Osteoblast (primary cell): ENCODE data around the gene ERC1. TPM values are rescaled to one million over a fixed set of nuclear protein-coding genes. Genes with fewer than 3 reads are reported as not detected.
A peak's percentile ranks its signal among the peaks of the same experiment; 100 is the strongest.

Source experiments
- DNase-seq: peaks from one replicate; pipeline ENCODE4 v3.0.0; 2011; ENCODE audit warnings: low spot score, mixed read lengths; ENCODE audit not compliant: insufficient read length; ENCODE audit errors: missing footprints
- H2AFZ ChIP-seq: 2 replicates; pipeline ENCODE4 v1.6.0; 2011; ENCODE audit warnings: mild to moderate bottlenecking, low read length
- H3K27ac ChIP-seq: 2 replicates; pipeline ENCODE4 v1.5.1; 2011; ENCODE audit warnings: mild to moderate bottlenecking, low read depth, low read length, moderate library complexity
- H3K27me3 ChIP-seq: 2 replicates; pipeline ENCODE4 v1.6.0; 2012; ENCODE audit warnings: mild to moderate bottlenecking, control low read depth, inconsistent platforms, low read length, moderate library complexity; ENCODE audit not compliant: insufficient read depth
- H3K36me3 ChIP-seq: 2 replicates; pipeline ENCODE4 v1.5.1; 2011; ENCODE audit warnings: mild to moderate bottlenecking, low read length, control low read depth, moderate library complexity; ENCODE audit not compliant: insufficient read depth
- H3K4me1 ChIP-seq: 2 replicates; pipeline ENCODE4 v1.5.1; 2011; ENCODE audit warnings: mild to moderate bottlenecking, low read length, control low read depth, moderate library complexity; ENCODE audit not compliant: insufficient read depth
- H3K4me2 ChIP-seq: 2 replicates; pipeline ENCODE4 v1.6.0; 2011; ENCODE audit warnings: mild to moderate bottlenecking, low read length; ENCODE audit not compliant: insufficient read depth
- H3K4me3 ChIP-seq: fragments of 200-600 bp; sonication (generic); 3 replicates; pipeline ENCODE4 v1.5.1; 2012; ENCODE audit warnings: mild to moderate bottlenecking, low read length, inconsistent platforms; ENCODE audit not compliant: insufficient read depth
- H3K79me2 ChIP-seq: 2 replicates; pipeline ENCODE4 v1.6.0; 2012; ENCODE audit warnings: mild to moderate bottlenecking, low read length, control low read depth, inconsistent platforms; ENCODE audit not compliant: insufficient read depth
- H3K9me3 ChIP-seq: 2 replicates; pipeline ENCODE4 v1.5.1; 2011; ENCODE audit warnings: low read depth, low read length, control low read depth
- H4K20me1 ChIP-seq: 2 replicates; pipeline ENCODE4 v1.6.0; 2012; ENCODE audit warnings: mild to moderate bottlenecking, low read length, control low read depth; ENCODE audit not compliant: insufficient read depth
- CTCF ChIP-seq: IDR thresholded peaks from 2 replicates; pipeline ENCODE4 v1.5.1; 2011; ENCODE audit warnings: mild to moderate bottlenecking, low read depth, low read length, moderate library complexity; ENCODE audit errors: extremely low read depth
- total RNA-seq: library from RNA; depleted of rRNA; stranded (reverse); fragments of >200 nt; gene quantifications from 2 replicates; pipeline ENCODE4 v1.2.3, GENCODE V29; 2012

Gene ERC1
- total RNA-seq, 1 donor = 36.2 TPM

GRCh38 chr12:1078002-1078401, 87.0 kb downstream of the ERC1 start:
- H3K4me3 ChIP-seq = no peak overlapping the region
- no peak for TF ChIP-seq CTCF
- H3K27ac ChIP-seq = no peak overlapping the region
- H2AFZ ChIP-seq = no peak overlapping the region
- peaks cover 3% of the 10 kb centered on the region for H4K20me1 ChIP-seq
- H3K9me3 ChIP-seq = no peaks in the 10 kb centered on the region
- no peak for DNase-seq
- peaks cover 12% of the 10 kb centered on the region for H3K4me1 ChIP-seq
- H3K4me2 ChIP-seq = no peak overlapping the region
- no peaks in the 10 kb centered on the region for H3K36me3 ChIP-seq
- peaks cover 42% of the 10 kb centered on the region for H3K79me2 ChIP-seq
- H3K27me3 ChIP-seq = no peaks in the 10 kb centered on the region

- Histone ChIP-seq H3K4me1 (peaks cover 12% of the 10 kb centered on the region), H3K36me3 (no peaks in the 10 kb centered on the region), H3K27me3 (no peaks in the 10 kb centered on the region), H3K79me2 (peaks cover 31% of the 10 kb centered on the region), H3K27ac (no peak overlapping the region), H3K4me2 (no peak overlapping the region), H3K9me3 (no peaks in the 10 kb centered on the region), H4K20me1 (peaks cover 5% of the 10 kb centered on the region), H2AFZ (no peak overlapping the region), H3K4me3 (no peak overlapping the region)
- TF ChIP-seq CTCF = no peak
- no peak for DNase-seq
Observed at GRCh38 chr12:1080520-1081223, 89.6 kb downstream of the ERC1 start.

GRCh38 chr12:1083151-1083888, 92.3 kb downstream of the ERC1 start:
- Histone ChIP-seq H2AFZ (no peak overlapping the region), H3K27me3 (no peaks in the 10 kb centered on the region), H3K79me2 (peaks cover 27% of the 10 kb centered on the region), H3K27ac (peak overlapping the region; percentile 38), H3K36me3 (no peaks in the 10 kb centered on the region), H3K4me3 (no peak overlapping the region), H3K9me3 (no peaks in the 10 kb centered on the region), H3K4me1 (no peaks in the 10 kb centered on the region), H3K4me2 (no peak overlapping the region), H4K20me1 (peaks cover 4% of the 10 kb centered on the region)
- DNase-seq = no peak
- no peak for TF ChIP-seq CTCF

GRCh38 chr12:1083889-1084262, 92.9 kb downstream of the ERC1 start:
- no peak overlapping the region for H2AFZ ChIP-seq

More at GRCh38 chr12:1083889-1084262, 92.9 kb downstream of the ERC1 start:
- no peak overlapping the region for H3K4me3 ChIP-seq
- no peaks in the 10 kb centered on the region for H3K27me3 ChIP-seq
- H3K9me3 ChIP-seq = no peaks in the 10 kb centered on the region
- H3K79me2 ChIP-seq = peaks cover 27% of the 10 kb centered on the region
- no peak for TF ChIP-seq CTCF
- H4K20me1 ChIP-seq = peaks cover 4% of the 10 kb centered on the region
- H3K4me2 ChIP-seq = no peak overlapping the region
- no peaks in the 10 kb centered on the region for H3K4me1 ChIP-seq
- no peak for DNase-seq
- H3K36me3 ChIP-seq = no peaks in the 10 kb centered on the region
- H3K27ac ChIP-seq = peak overlapping the region; percentile 38
